Activated CD4-positive, CD25-positive, alpha-beta regulatory T cell treated with anti-CD3 and anti-CD28 coated beads, Interleukin-2, amount 50 U/mL, for 72 hours (primary cell): Measurements from ENCODE around the gene SLC46A3.
"Not testable (repeated sequence)": the region's sequence is repeated elsewhere in the genome, so short reads cannot be mapped to it uniquely, and the experiment has no call there.

Experiments
- DNase-seq: peaks from one replicate; pipeline ENCODE4 v3.0.0; 2021

SLC46A3 gene, protein sequence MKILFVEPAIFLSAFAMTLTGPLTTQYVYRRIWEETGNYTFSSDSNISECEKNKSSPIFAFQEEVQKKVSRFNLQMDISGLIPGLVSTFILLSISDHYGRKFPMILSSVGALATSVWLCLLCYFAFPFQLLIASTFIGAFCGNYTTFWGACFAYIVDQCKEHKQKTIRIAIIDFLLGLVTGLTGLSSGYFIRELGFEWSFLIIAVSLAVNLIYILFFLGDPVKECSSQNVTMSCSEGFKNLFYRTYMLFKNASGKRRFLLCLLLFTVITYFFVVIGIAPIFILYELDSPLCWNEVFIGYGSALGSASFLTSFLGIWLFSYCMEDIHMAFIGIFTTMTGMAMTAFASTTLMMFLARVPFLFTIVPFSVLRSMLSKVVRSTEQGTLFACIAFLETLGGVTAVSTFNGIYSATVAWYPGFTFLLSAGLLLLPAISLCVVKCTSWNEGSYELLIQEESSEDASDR

DNA sequence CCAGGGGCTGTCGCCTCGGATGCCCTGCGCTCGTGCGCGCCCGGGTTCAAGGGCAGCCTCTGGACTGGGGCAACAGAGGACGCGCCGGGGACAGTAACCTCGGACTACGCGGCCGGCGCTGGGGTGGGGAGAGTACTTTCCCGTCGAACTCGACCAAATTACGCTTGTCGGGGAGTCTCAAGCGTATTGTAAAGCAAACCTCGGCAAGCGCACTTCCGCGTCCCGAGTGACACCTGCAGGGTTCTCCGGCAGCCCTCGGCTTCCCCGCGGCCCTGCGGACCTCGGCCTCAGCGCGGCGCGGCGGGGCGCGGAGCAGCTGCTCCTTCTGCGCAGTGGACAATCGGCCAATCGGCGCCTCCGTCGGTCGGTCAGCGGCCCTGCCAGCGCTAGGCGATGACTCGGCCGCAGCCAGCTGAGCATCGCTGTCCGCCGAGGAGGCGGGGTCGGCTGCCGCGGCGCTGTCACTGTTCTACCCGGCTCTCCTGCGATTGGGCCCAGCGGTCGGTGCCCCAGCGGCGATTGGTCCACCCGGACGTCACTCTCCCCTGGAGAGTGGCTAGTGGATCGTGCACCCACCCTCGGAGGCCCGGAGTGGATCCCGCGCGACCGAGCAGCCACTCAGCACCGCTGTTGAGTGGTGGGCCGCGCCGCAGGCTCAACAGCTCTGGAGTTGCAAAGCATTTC is at the start of gene SLC46A3:
Gene SLC46A3, minus strand, starts transcription at position 428 of the 684 bp plus-strand sequence. CDS start 972 bp downstream, outside the sequence.
- peak; percentile 97 for DNase-seq

DNA sequence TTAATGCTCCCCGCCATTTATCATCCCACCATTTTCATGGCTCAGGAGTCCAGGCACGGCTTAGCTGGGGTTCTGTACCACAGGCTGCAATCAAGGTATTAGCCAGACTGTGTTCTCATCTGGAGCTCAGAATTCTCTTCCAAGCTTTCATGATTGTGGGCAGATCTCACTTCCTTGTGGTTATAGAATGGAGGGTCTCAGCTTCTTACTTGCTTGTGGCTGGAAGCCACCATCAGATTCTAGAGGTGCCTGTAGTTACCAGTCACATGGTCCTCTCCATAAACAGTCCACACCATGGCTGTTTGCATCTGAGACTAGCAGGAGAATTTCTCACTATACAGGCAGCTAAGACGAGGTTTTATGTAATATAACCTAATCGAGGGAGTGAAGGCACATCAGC is 45.1 kb upstream of the SLC46A3 start:
- DNase-seq: no peak

DNA sequence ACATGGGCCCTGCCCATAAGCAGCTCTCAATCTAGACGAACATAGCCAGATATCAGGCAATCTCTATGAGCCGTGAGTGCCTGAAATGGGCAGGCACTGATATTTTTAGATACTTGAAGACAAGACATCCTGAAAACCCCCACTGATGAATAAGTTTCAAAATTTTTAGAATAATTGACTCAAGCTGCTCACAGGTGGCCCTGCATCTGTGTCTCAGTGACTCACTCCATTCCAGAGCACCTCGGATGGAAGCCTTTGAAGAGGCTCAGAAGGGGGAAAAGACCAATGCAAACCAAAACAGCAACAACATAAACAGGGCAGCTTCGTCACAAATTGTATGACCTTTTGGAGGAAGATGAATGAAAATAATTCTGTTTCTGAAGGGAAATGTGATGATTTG is 42.8 kb upstream of the SLC46A3 start:
- DNase-seq: no peak

DNA sequence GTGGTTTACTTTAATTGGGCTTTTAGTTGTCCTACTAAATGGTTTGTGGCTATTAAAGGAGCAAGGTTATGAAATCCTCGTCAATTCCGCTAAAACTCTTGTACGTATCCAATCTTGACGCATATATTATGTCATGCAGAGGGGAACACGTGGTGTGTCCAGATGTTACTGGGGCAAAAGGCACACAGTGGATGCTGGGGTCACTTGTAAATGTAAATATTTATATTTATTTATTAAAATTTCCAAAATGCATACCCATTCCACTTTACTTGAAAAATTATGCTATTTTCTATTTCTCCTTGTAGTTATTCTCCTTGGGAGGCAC is 36.7 kb upstream of the SLC46A3 start:
- DNase-seq: no peak

DNA sequence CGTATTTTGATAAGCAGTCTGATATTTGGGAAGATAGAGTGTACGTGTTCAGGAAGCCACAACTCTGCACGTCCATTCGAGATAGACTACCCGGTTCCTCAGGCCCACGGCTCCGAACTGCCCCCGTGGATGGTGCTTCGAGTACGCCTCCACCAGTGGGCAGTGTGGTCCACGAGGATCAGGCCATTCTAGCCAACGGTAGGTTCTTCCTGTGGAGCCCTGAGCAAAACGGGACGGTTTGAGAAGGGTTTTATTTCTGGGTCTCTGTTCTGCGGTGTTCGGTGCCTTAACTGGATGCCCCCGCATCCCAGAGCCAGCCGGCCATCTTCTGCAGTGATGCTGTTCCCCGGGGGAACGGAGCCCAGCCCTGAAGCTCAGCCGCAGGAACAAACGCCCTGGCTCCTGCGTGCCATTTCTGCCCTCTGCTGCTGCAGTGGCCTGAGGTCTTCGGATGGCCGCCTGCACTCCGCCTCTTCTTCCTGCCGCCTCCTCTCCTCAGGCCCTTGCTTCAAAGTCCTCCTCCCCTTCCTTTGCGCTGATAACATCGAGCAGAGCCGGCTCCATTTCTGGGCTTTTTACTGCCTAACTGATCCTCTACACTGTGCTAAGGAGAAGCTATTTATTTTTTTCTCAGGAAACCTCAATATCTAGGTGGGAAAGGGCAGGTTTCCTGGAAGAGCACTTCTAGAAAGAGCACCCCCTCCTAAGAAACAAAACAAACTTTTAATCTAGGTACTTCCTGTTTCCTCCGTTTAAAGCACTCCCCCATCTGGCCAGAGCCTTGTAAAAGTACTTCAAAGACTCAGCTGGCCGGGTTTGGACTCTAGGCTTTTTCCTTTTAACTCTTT is 36.2 kb upstream of the SLC46A3 start:
- no peak for DNase-seq

DNA sequence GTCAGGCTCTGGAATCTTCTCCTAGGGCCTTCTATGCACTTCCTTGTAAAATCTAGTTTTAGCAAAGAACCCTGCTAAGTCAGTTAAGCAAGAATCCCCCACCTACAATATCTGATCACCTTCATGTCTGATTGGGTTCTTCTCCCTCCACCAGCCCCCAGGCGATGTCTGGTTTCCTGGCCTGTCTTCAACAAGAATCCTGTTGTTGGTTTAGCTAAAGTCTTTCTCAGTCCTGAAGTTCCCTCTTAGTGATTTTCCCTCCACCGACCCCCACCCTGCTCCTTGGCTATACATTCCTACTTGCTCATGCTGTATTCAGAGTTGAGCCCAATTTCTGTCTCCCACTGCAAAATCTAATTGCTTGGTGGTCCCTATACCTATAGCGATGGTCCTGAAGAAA is 35.2 kb upstream of the SLC46A3 start:
- no peak for DNase-seq

DNA sequence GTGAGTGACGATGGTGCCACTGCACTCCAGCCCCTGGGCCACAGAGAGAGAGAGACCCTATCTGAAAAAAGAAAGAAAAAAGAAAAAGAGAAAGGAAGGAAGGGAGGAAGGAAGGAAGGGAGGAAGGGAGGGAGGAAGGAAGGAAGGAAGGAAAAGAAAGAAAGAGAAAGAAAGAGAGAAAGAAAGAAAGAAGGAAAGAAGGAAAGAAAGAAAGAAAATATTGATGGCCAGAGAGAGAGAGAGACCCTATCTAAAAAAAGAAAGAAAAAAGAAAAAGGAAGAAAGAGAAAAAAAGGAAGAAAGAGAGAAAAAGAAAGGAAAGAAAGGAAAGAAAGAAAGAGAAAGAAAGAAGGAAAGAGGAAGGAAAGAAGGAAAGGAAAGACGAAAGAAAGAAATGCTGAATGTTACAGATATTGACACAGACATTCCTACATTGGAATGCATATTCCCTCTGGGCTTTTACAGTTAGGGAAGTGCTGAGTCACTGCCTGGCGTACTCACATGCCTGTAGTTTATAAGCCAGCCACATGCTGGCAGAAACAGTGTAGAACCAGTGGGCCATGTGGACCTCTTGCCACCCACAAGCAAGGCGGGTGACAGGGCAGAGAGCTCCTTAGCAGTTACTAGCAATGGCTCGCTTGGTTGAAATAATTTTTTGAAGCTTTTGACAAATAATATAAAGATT is 34.6 kb upstream of the SLC46A3 start:
- no peak for DNase-seq

DNA sequence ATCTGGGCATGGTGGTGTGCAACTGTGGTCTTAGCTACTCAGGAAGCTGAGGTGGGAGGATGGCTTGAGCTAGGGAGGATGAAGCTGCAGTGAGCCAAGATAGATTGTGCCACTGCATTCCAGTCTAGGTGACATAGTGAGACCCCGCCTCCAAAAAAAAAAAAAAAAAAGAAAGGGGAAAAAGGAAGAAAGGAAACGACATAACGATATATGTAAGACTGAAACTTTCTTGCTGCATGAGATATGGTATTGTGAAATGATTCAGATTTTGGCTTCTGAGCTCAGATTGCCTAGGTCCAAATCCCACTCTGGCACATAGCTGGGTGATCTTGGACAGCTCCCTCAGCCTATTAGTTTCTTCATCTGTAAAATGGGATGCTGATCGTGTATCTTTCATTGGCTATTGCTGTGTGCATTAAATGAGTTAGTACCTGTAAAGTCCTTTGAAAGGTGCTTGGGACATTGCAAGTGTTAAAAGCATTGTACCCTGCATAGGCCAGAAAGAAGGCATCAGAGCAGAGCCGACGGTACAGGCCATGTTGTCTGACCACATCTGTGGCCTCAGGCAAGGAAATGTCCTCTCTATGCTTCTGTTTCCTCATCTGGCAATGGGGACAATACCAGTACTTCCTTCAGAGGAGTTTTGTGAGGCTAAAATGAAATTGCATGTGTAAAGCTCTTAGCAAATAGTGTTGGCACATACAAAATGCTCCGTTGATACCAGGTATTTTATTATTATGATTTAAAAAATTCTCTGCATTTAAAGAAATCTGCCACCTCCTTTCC is 32.6 kb upstream of the SLC46A3 start:
- no peak for DNase-seq

DNA sequence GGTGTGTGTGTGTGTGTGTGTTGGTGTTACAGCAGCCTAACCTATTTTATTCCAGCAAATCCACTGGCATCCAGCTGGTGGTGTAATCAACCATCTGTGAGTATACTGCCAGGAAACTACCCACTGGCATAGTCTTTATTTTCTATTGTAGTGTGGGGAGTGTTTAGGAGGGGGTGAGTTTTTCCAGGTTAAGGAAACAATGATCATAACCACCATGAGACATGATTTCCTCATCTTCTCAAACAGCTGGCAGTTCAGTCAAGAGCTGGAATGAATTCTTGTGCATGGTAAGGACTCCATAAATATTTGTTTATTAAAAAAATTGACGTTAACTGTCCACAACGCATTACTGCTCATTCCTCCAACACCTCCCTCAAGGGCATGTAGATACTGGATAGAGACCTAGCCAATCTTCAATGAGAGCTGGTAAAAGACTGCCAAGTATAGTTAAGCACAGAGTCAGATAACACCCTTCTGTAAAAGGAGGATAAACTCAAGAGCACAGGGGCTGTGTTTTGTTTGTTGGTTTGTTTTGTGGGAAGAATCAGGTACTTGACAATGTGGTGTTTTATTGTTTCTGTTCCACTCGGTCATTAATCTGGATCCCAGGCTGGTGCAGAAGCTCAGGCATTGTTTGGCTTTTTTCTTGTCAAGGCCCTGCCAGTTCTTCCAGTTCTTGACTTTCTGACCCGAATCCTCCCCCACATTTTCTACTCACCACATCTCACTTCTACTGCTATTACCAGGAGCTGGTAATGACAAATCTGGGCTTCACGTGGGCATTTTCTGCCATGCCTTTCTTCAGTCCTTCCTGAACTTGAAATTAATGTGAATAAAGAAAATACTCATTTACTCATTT is 31.6 kb upstream of the SLC46A3 start:
- DNase-seq: no peak

DNA sequence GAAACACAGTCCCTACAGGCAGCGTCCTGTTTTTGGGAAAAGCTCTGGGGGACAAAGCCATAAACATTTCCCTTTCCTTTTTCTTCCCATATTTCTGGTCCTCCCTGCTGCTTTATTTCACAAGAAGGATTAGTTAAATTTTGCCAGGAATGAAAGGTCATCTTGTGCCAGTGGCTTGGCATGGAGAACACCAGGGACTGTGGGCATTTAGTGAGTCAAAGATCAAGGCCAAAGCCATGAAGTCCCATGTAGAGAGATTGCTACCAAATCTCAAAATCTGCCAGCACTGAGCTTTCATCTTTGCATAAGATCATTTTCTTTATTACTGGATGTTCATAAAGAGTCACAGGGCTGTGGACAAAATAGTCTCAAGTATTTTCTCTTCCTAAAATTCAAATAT is 29.1 kb upstream of the SLC46A3 start:
- DNase-seq: no peak

DNA sequence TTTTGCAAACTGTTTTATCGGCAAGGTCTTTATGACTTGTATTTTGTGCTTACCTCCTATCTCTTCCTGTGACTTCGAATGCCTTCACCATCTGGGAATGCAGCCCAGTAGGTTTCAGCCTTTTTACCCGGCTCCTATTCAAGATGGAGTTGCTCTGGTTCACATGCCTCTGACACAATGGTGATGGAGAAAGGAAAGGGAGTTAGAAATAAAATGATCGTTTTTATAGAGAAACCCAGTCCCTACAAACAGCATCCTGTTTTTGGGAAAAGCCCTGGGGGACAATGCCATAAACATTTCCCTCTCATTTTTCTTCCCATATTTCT is 27.5 kb upstream of the SLC46A3 start:
- no peak for DNase-seq

DNA sequence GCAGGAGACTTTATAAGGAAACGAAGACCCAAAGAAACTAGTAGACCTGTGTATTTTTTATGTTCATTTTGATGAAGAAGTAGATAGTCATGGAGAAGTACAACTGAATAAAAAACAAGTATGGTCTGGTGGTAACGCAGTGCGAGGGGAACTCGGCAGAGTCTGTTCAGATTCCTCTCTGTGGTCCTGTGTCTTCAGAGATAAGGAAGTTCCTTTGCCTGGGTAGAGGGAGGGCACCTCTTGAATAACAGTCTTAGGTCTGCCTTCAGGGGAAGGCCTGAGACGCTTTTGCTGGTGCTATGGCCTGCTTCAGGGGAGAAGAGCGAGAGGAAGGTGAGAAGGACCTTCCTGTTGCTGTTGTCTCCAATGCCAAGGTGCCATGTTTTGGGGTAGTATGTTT is 25.9 kb upstream of the SLC46A3 start:
- no peak for DNase-seq

DNA sequence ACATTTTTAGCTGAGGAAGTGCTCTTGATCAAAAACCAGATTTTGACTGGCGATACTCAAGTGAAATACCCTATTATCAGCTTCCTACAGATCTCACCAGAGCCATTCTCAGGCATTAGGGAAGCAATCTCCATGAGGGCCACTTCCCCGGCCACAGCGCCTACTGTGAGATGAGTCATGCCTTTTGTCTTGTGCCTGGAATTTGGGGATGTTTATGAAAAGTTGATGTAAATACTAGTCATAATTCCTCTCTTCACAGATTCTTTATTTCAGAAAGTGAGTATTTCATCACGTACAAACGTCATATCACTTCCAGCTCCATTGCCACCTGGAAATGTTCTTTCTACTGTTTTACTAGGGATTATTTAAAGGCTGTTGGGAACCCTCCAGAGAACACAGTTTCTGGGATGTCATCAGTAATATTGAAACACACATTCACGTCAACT is 25.3 kb upstream of the SLC46A3 start:
- DNase-seq: no peak

DNA sequence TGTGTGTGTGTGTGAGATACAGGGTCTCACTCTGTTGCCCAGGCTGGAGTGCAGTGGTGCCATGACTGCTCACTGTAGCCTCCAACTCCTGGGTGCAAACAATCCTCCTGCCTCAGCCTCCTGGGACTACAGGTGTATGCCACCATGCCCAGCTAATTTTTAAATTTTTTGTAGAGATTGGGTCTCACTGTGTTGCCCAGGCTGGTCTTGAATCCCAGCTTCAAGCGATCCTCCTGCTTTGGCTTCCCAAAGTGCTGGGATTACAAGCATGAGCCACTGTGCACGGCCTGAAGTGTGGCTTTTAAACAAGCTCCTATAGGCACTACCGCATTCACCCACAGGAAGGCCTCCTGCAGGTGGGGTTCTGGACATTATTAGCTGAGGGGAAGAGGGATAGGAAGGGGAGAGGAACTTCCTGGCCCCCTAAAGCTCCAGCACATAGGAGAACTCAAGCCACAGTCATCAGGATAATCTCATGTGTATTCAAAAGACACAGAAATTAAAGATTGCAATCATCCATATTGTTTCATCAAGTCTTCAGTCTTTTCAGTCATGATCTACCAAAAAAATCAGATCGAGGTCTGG is 24.8 kb upstream of the SLC46A3 start:
- no peak for DNase-seq

DNA sequence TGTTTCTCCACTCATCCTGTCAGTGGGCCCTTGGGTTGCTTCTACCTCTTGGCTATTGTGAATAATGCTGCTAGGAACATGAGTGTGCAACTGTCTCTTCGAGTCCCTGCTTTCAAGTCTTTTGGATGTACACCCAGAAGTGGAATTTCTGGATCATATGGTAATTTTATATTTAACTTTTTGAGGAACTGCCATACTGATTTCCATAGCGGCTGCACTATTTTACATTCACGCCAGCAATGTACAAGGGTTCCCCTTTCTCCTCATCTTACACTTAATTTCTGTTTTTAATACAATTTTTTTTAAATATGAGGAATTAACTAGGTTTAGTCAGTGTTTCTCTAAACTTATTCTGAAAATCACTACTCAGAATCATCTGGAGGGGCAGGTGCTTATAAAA is 24.2 kb upstream of the SLC46A3 start:
- no peak for DNase-seq

DNA sequence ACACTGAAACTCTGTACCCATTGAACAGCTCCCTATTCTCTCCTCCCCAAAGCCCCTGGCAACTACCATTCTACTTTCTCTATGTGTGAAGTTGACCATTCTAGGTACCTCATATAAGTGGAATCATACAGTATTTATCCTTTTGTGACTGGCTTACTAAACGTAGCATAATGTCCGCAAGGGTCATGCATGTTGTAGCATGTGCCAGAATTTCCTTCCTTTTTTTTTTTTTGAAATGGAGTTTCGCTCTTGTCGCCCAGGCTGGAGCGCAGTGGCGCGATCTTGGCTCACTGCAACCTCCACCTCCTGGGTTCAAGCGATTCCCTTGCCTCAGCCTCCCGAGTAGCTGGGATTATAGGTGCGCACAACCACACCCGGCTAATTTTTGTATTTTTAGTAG is 23.7 kb upstream of the SLC46A3 start:
- not testable (repeated sequence) for DNase-seq

DNA sequence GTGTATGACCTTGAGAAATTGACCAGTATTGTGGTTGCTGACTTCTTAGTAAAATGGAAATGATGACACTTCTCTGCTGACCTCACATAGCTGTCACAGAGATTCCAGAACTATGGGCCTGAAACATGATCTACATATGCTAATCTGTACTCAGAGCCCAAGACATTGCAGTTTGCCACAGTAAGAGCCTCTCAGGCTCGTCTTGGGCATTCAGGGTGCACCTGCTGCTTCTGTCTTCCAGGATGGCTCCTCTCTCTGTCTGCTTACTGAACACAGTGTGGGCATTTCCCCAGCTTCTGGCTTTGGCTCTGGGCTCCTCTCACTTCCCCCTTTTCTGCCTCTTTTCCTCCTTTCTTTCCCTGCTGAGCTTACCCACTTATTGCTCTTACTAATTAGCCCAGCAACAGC is 22.3 kb upstream of the SLC46A3 start:
- DNase-seq: no peak

DNA sequence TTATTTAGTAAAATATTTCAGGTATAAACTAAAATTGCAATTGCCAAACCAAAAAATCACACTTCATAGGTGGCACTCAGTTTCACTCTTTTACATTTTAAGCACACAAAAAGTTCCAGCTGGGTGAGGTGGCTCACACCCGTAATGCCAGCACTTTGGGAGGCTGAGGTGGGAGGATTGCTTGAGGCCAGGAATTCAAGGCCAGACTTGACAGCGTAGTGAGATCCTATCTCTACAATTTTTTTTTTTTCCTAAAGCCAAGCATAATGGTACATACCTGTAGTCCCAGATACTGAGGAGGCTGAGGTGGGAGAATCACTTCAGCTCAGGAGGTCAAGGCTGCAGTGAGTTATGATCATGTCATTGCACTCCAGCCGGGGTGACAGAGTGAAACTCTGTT is 20.6 kb upstream of the SLC46A3 start:
- no peak for DNase-seq

DNA sequence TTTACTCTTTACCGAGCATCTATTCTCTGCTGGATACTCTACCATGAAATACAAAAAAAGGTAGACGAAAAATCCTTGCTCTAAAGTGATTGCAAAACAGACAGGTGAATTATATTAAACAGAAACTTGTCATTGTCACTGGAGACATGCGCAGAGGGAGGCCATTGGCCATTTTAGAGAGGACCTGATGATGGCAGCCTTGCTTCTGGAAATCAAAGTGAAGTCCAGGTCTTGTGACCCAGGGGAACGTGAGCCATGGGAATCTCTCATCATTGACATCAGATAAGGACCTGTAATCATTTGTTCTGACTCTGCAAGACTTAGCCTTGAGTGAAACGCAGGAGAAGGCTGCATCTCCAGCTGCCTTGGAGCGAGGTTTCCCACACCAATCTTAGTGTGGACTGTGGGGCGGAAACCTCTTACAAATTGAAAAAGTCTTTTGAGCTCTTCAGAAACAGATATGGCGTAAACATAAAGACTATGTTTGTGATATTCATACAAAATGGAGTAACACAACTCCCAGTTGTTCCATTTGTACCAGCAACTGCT is 16.8 kb upstream of the SLC46A3 start:
- DNase-seq: no peak

DNA sequence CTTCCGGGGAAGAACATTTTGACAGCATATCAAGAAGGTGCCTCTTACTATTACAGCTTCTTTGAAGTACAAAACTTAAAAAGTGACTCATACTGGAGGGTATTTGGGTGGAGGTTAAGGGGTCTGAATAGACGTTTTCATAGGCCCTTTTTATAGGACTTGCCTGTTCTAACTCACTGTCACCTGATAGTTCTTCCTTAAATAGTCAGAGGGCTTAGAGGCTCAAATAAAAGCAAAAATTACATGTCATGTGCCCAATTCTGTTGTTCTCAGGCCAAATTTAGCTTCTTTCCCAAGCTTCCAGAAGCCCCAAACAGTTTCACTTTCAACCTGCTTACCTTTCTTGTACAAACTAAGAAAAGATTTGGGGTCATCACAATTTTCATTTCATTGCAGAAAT is 16.1 kb upstream of the SLC46A3 start:
- DNase-seq: no peak

DNA sequence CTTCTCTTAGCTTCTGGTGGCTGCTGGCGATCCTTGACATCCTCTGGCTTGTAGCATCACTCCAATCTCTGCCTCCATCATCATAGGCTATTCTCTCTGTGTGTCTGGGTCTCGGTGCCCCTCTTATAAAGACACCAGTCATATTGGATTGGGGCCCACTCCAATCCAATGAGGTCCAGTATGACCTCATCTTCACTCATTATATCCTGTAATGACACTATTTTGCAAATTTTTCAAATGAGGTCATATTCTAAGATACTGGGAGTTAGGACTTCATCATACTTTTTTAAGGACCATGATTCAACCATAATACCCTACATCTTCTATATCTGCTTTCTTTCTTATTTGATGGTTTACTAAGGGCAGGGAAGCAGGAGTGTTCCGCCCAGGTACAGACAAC is 12.0 kb upstream of the SLC46A3 start:
- no peak for DNase-seq
